NB4 (cell line): ENCODE results near the gene DACT1.

ENCODE experiments used
- CTCF ChIP-seq: IDR thresholded peaks from one replicate; pipeline ENCODE4 v1.5.1; 2012; ENCODE audit warnings: low read depth, low read length
- POLR2A ChIP-seq: IDR thresholded peaks from 2 replicates; pipeline ENCODE4 v1.6.1; 2011; ENCODE audit warnings: mild to moderate bottlenecking; ENCODE audit not compliant: insufficient read length; ENCODE audit errors: extremely low read depth

GRCh38 chr14:58640959-58641358, 3.2 kb downstream of the DACT1 start:
- TF ChIP-seq CTCF (no peak), POLR2A (no peak)
